Rectal smooth muscle tissue (tissue), 1 donor: ENCODE results near the gene CH25H.

Experiments
- H3K27ac ChIP-seq: one replicate; pipeline ENCODE4 v1.7.0; 2013; ENCODE audit warnings: low read depth, low read length, inconsistent platforms
- H3K27me3 ChIP-seq: one replicate; pipeline ENCODE4 v1.7.0; 2013; ENCODE audit warnings: low read length; ENCODE audit not compliant: control insufficient read depth, insufficient read depth
- H3K36me3 ChIP-seq: one replicate; pipeline ENCODE4 v1.7.0; 2013; ENCODE audit warnings: low read length; ENCODE audit not compliant: control insufficient read depth, insufficient read depth
- H3K4me1 ChIP-seq: one replicate; pipeline ENCODE4 v1.7.0; 2013; ENCODE audit warnings: low read length; ENCODE audit not compliant: control insufficient read depth, insufficient read depth
- H3K4me3 ChIP-seq: one replicate; pipeline ENCODE4 v1.7.0; 2013; ENCODE audit warnings: low read length
- H3K9ac ChIP-seq: one replicate; pipeline ENCODE4 v1.7.0; 2013; ENCODE audit warnings: low read length

CH25H gene

GRCh38 chr10:89241486-89242344 is 34.6 kb upstream of the CH25H start:
- Histone ChIP-seq H3K27ac (no peak overlapping the region), H3K36me3 (no peaks in the 10 kb centered on the region), H3K4me3 (no peak overlapping the region), H3K4me1 (no peaks in the 10 kb centered on the region), H3K27me3 (no peaks in the 10 kb centered on the region), H3K9ac (no peak overlapping the region)

GRCh38 chr10:89241026-89241425 is 33.9 kb upstream of the CH25H start:
- H3K4me1 ChIP-seq: no peaks in the 10 kb centered on the region
- H3K27ac ChIP-seq: no peak overlapping the region
- H3K27me3 ChIP-seq: no peaks in the 10 kb centered on the region
- no peak overlapping the region for H3K9ac ChIP-seq
- H3K36me3 ChIP-seq: no peaks in the 10 kb centered on the region
- H3K4me3 ChIP-seq: no peak overlapping the region

GRCh38 chr10:89240519-89240918 is 33.4 kb upstream of the CH25H start:
- no peak overlapping the region for H3K9ac ChIP-seq
- H3K36me3 ChIP-seq: peaks cover under 1% of the 10 kb centered on the region
- H3K27ac ChIP-seq: no peak overlapping the region
- H3K4me1 ChIP-seq: no peaks in the 10 kb centered on the region
- H3K4me3 ChIP-seq: no peak overlapping the region
- no peaks in the 10 kb centered on the region for H3K27me3 ChIP-seq

GRCh38 chr10:89238956-89239644 is 32.0 kb upstream of the CH25H start:
- H3K27ac ChIP-seq: no peak overlapping the region
- no peak overlapping the region for H3K4me3 ChIP-seq
- H3K4me1 ChIP-seq: no peaks in the 10 kb centered on the region
- peaks cover 4% of the 10 kb centered on the region for H3K36me3 ChIP-seq
- H3K9ac ChIP-seq: no peak overlapping the region
- H3K27me3 ChIP-seq: no peaks in the 10 kb centered on the region

- no peaks in the 10 kb centered on the region for H3K27me3 ChIP-seq
- no peak overlapping the region for H3K4me3 ChIP-seq
- no peak overlapping the region for H3K27ac ChIP-seq
- H3K9ac ChIP-seq: no peak overlapping the region
- H3K4me1 ChIP-seq: no peaks in the 10 kb centered on the region
- H3K36me3 ChIP-seq: peaks cover 4% of the 10 kb centered on the region
These were observed 30.7 kb upstream of the CH25H start for GRCh38 chr10:89237849-89238248.

- no peaks in the 10 kb centered on the region for H3K4me1 ChIP-seq
- no peaks in the 10 kb centered on the region for H3K27me3 ChIP-seq
- no peak overlapping the region for H3K27ac ChIP-seq
- no peak overlapping the region for H3K9ac ChIP-seq
- H3K36me3 ChIP-seq: peaks cover 4% of the 10 kb centered on the region
- H3K4me3 ChIP-seq: no peak overlapping the region
These were observed 29.2 kb upstream of the CH25H start for GRCh38 chr10:89236226-89236797.

GRCh38 chr10:89235073-89235798 is 28.1 kb upstream of the CH25H start:
- H3K4me3 ChIP-seq: no peak overlapping the region
- peaks cover 4% of the 10 kb centered on the region for H3K36me3 ChIP-seq
- no peaks in the 10 kb centered on the region for H3K4me1 ChIP-seq
- H3K27me3 ChIP-seq: no peaks in the 10 kb centered on the region
- no peak overlapping the region for H3K27ac ChIP-seq
- H3K9ac ChIP-seq: no peak overlapping the region

- Histone ChIP-seq H3K27me3 (no peaks in the 10 kb centered on the region), H3K4me1 (no peaks in the 10 kb centered on the region), H3K36me3 (peaks cover 4% of the 10 kb centered on the region), H3K9ac (no peak overlapping the region), H3K27ac (no peak overlapping the region), H3K4me3 (no peak overlapping the region)
These were observed 25.9 kb upstream of the CH25H start for GRCh38 chr10:89233033-89233432.

- no peak overlapping the region for H3K4me3 ChIP-seq
- H3K36me3 ChIP-seq: no peaks in the 10 kb centered on the region
- no peak overlapping the region for H3K27ac ChIP-seq
- no peaks in the 10 kb centered on the region for H3K27me3 ChIP-seq
- no peaks in the 10 kb centered on the region for H3K4me1 ChIP-seq
- no peak overlapping the region for H3K9ac ChIP-seq
These were observed 21.8 kb upstream of the CH25H start for GRCh38 chr10:89228962-89229361.

- H3K27ac ChIP-seq: no peak overlapping the region
- H3K4me3 ChIP-seq: no peak overlapping the region
- H3K4me1 ChIP-seq: no peaks in the 10 kb centered on the region
- no peaks in the 10 kb centered on the region for H3K36me3 ChIP-seq
- no peak overlapping the region for H3K9ac ChIP-seq
- no peaks in the 10 kb centered on the region for H3K27me3 ChIP-seq
These were observed 21.0 kb upstream of the CH25H start for GRCh38 chr10:89228146-89228545.

GRCh38 chr10:89226891-89227290 is 19.8 kb upstream of the CH25H start:
- H3K27ac ChIP-seq: no peak overlapping the region
- H3K9ac ChIP-seq: no peak overlapping the region
- no peaks in the 10 kb centered on the region for H3K4me1 ChIP-seq
- no peaks in the 10 kb centered on the region for H3K27me3 ChIP-seq
- H3K4me3 ChIP-seq: no peak overlapping the region
- H3K36me3 ChIP-seq: peaks cover 3% of the 10 kb centered on the region

GRCh38 chr10:89224739-89225443 is 17.8 kb upstream of the CH25H start:
- no peak overlapping the region for H3K4me3 ChIP-seq
- H3K27me3 ChIP-seq: no peaks in the 10 kb centered on the region
- peaks cover 5% of the 10 kb centered on the region for H3K36me3 ChIP-seq
- H3K9ac ChIP-seq: no peak overlapping the region
- H3K27ac ChIP-seq: no peak overlapping the region
- no peaks in the 10 kb centered on the region for H3K4me1 ChIP-seq
